RPMI8226 (cell line): ENCODE data around the gene C2orf76.

Experiments used
- DNase-seq: peaks from one replicate; pipeline ENCODE4 v3.0.0-alpha.2; 2015

C2orf76 gene

GRCh38 chr2:119333833-119334232 lies 32.8 kb downstream of the C2orf76 start:
- no peak for DNase-seq

- DNase-seq = no peak
Measured at GRCh38 chr2:119333360-119333759, 33.3 kb downstream of the C2orf76 start.

- no peak for DNase-seq
Measured at GRCh38 chr2:119332953-119333352, 33.7 kb downstream of the C2orf76 start.

- no peak for DNase-seq
Measured at GRCh38 chr2:119327431-119327830, 39.2 kb downstream of the C2orf76 start.

GRCh38 chr2:119326938-119327337 lies 39.7 kb downstream of the C2orf76 start:
- no peak for DNase-seq

- DNase-seq = no peak
Measured at GRCh38 chr2:119324685-119325270, 41.9 kb downstream of the C2orf76 start.

GRCh38 chr2:119323459-119323858 lies 43.2 kb downstream of the C2orf76 start:
- DNase-seq = no peak

GRCh38 chr2:119319593-119319992 lies 47.0 kb downstream of the C2orf76 start:
- no peak for DNase-seq

GRCh38 chr2:119317554-119317953 lies 49.1 kb downstream of the C2orf76 start:
- no peak for DNase-seq

- no peak for DNase-seq
Measured at GRCh38 chr2:119316066-119316465, 50.6 kb downstream of the C2orf76 start.

GRCh38 chr2:119315241-119315925 lies 51.3 kb downstream of the C2orf76 start:
- no peak for DNase-seq

GRCh38 chr2:119311831-119312230 lies 54.8 kb downstream of the C2orf76 start:
- DNase-seq = no peak

GRCh38 chr2:119311371-119311770 lies 55.3 kb downstream of the C2orf76 start:
- DNase-seq = no peak

- DNase-seq = no peak
Measured at GRCh38 chr2:119308793-119309330, 57.8 kb downstream of the C2orf76 start.

GRCh38 chr2:119307419-119308140 lies 59.1 kb downstream of the C2orf76 start:
- DNase-seq = no peak

GRCh38 chr2:119306196-119306590 lies 60.4 kb downstream of the C2orf76 start:
- no peak for DNase-seq

- no peak for DNase-seq
Measured at GRCh38 chr2:119305497-119306195, 61.0 kb downstream of the C2orf76 start.

- no peak for DNase-seq
Measured at GRCh38 chr2:119304847-119305246, 61.8 kb downstream of the C2orf76 start.

- DNase-seq = no peak
Measured at GRCh38 chr2:119301413-119301812, 65.2 kb downstream of the C2orf76 start.

GRCh38 chr2:119295688-119296375 lies 70.8 kb downstream of the C2orf76 start:
- no peak for DNase-seq

GRCh38 chr2:119294671-119295070 lies 72.0 kb downstream of the C2orf76 start:
- DNase-seq = no peak

GRCh38 chr2:119293900-119294299 lies 72.7 kb downstream of the C2orf76 start:
- no peak for DNase-seq

- no peak for DNase-seq
Measured at GRCh38 chr2:119293254-119293653, 73.4 kb downstream of the C2orf76 start.
